ENCODE measurements around the gene LIN37.
"Not testable (repeated sequence)": the region's sequence is repeated elsewhere in the genome, so short reads cannot be mapped to it uniquely, and the experiment has no call there.

Gene LIN37

GRCh38 chr19:35719402-35720162, 28.8 kb upstream of the LIN37 start:
- DNase-seq, result no peak

DNA sequence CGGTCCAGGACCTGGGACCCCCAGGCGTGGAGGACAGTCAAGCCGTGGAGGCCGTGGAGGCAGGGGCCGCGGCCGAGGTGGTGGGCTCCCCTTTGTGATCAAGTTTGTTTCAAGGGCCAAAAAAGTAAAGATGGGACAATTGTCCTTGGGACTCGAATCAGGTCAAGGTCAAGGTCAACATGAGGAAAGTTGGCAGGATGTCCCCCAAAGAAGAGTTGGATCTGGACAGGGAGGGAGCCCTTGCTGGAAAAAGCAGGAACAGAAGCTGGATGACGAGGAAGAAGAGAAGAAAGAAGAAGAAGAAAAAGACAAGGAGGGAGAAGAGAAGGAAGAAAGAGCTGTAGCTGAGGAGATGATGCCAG, 28.2 kb upstream of the LIN37 start:
- DNase-seq, result no peak

GRCh38 chr19:35720648-35721047, 27.7 kb upstream of the LIN37 start:
- no peak for DNase-seq

DNA sequence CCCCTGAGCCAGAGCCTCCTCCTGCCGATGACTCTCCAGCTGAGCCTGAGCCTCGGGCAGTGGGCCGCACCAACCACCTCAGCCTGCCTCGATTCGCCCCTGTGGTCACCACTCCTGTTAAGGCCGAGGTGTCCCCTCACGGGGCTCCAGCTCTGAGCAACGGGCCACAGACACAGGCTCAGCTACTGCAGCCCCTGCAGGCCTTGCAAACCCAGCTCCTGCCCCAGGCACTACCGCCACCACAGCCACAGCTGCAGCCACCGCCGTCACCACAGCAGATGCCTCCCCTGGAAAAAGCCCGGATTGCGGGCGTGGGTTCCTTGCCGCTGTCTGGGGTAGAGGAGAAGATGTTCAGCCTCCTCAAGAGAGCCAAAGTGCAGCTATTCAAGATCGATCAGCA, 27.0 kb upstream of the LIN37 start:
- no peak for DNase-seq

GRCh38 chr19:35722461-35722860, 25.9 kb upstream of the LIN37 start:
- DNase-seq, result no peak

DNA sequence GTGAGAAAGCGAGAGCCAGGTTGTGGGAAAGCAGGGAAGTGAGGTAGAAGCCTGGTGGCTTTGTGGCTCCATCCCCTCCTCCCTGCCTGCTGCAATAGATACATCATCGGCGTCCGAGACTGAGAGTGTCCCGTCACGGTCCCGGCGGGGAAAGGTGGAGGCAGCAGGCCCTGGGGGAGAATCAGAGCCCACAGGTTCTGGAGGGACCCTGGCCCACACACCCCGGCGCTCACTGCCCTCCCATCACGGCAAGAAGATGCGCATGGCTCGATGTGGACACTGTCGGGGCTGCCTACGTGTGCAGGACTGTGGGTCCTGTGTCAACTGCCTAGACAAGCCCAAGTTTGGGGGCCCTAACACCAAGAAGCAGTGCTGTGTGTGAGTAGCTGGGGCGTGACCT, 25.5 kb upstream of the LIN37 start:
- DNase-seq, result no peak

DNA sequence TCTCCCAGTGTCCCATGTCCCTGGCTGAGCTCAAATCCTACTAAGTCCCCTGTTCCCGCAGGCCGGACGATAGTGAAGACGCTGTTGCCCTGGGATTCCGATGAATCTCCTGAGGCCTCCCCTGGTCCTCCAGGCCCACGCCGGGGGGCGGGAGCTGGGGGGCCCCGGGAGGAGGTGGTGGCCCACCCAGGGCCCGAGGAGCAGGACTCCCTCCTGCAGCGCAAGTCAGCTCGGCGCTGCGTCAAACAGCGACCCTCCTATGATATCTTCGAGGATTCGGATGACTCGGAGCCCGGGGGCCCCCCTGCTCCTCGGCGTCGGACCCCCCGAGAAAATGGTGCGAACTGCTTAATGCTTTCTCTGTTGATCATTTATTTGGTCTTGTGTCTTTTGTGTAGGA, 24.7 kb upstream of the LIN37 start:
- no peak for DNase-seq

DNA sequence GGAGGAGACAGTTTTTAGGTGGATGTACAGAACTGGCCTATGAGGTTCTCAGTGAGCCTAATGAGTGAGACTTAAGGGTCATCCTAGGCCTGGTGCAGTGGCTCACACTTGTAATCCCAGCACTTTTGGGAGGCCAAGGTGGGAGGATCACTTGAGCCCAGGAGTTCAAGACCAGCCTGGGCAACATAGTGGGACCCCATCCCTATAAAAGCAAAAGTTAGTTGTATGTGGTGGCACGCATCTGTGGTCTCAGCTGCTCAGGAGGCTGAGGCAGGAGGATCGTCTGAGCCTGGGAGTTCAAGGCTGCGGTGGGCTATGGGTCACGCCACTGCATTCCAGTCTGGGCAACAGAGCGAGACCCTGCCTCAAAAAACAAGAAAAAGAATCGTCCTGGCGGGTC, 24.2 kb upstream of the LIN37 start:
- not testable (repeated sequence) for DNase-seq

GRCh38 chr19:35724560-35724959, 23.8 kb upstream of the LIN37 start:
- DNase-seq, result no peak

GRCh38 chr19:35725216-35725861, 23.0 kb upstream of the LIN37 start:
- no peak for DNase-seq

- no peak for DNase-seq
These were observed 21.1 kb upstream of the LIN37 start for GRCh38 chr19:35727053-35727955.

DNA sequence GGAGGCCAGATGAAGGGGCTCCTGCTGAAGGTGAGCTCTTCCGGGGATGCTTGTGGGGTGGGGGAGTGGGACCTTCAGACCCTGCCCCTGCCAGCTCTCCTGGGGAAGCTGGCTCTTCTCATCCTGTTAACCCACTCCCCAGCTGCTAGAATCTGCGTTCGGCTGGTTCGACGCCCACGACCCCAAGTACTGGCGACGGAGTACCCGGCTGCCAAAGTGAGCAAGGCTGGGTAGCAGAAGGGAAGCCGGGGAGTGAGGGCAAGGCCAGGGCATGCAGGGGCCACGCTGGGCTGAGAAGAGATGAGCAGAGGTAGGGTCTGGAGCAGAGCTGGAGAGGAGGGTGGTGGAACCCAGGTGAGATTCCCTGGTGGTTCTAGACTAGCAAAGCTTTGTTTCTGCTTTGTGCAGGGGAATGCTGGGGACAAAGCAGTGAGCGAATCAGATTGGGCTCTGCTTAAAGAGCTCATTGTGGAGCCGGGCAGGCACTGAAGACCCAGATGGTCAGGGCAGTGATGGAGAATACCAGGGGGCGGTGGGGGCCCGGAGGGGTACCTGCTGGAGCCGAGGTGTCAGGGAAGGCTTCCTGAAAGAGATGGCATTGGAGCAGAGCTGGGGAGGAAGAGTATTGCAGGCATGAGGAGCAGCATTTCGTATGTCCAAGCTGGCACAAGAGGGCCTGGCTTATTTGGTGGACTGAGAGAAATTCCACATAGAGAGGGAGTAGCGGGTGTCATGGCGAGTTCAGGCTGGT, 20.2 kb upstream of the LIN37 start:
- DNase-seq, result no peak

GRCh38 chr19:35729021-35729420, 19.4 kb upstream of the LIN37 start:
- DNase-seq, result no peak

DNA sequence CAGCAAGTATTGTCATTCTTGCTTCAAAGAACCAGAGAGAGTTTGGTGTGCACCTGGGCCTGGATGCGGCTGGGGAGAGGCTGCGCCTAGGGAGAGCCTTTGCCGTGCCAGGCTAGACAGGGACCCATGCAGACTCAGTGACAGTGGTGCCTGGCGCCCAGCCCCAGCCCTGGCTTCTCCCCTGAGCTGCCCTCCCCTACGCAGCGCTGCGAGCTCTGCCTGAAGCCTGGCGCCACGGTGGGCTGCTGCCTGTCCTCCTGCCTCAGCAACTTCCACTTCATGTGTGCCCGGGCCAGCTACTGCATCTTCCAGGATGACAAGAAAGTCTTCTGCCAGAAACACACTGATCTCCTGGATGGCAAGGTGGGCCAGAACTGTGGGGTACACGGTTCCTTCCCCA, 18.6 kb upstream of the LIN37 start:
- no peak for DNase-seq

- DNase-seq, result no peak
These were observed 18.1 kb upstream of the LIN37 start for GRCh38 chr19:35730326-35730725.

- no peak for DNase-seq
These were observed 17.0 kb upstream of the LIN37 start for GRCh38 chr19:35731353-35731752.

DNA sequence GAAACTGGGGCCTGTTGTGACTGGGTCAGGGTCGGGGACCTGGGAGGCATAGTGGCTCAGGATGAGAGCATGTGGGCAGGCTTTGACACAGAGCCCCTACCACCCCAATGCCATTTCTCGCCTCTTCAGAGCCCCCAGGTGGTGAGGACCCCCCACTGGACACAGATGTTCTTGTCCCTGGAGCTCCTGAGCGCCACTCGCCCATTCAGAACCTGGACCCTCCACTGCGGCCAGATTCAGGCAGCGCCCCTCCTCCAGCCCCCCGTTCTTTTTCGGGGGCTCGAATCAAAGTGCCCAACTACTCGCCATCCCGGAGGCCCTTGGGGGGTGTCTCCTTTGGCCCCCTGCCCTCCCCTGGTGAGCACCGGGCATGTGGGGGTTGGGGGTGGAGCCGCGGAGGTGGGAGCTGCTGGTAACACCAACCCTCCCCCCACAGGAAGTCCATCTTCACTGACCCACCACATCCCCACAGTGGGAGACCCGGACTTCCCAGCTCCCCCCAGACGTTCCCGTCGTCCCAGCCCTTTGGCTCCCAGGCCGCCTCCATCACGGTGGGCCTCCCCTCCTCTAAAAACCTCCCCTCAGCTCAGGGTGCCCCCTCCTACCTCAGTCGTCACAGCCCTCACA, 16.5 kb upstream of the LIN37 start:
- DNase-seq, result no peak

GRCh38 chr19:35732540-35733179, 15.7 kb upstream of the LIN37 start:
- DNase-seq, result no peak

DNA sequence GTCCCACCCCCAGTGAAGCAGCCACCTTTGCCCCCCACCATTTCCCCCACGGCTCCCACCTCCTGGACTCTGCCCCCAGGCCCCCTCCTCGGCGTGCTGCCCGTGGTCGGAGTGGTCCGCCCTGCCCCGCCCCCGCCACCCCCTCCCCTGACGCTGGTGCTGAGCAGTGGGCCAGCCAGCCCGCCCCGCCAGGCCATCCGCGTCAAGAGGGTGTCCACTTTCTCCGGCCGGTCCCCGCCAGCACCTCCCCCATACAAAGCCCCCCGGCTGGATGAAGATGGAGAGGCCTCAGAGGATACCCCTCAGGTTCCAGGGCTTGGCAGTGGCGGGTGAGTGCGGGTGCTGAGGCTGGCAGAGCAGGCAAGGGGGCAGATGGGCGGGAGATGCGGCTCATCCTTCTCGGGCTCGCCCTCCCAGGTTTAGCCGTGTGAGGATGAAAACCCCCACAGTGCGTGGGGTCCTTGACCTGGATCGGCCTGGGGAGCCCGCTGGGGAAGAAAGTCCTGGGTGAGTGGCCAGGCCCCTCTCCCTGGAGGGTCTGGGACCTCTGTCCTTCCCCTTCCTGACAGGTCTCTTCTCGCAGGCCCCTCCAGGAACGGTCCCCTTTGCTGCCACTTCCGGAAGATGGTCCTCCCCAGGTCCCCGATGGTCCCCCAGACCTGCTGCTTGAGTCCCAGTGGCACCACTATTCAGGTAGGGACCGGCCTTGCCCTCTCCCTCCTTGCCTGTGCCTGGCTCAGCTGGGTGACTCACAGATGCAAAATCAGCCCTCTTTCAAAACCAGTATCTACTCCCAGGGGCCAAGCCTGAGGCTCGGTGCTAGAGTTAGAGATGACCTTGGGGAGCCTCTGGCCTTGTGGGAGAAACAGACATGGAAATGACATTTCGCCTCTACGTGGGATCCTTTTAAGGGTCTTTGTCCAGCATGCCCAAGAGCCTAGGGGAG, 14.9 kb upstream of the LIN37 start:
- DNase-seq, result no peak

GRCh38 chr19:35734273-35734672, 14.1 kb upstream of the LIN37 start:
- DNase-seq, result no peak

DNA sequence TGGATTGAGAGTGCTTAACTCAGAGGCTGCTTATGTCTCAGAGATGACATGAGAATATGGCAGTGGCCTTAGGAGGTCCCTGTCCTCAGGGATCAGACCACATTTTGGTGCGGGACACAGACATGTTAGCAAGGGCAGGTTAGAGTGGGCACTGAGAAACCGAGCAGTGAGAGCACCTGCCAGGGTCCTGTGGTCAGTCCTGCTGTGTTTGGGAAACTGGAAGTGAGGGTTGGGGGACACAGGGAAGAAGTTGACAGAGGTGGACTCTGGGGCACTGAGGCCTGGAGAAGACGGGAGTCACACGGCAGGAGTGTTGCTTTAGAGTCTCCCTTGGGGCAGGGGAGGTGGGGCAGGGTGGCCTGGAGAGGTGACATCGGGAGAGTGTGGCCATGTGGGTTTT, 13.5 kb upstream of the LIN37 start:
- no peak for DNase-seq

Measured in NCI-H2171 (cell line).